GM19035 (cell line): Measurements from ENCODE around the gene CEP85.
A peak's percentile ranks its signal among the peaks of the same experiment; 100 is the strongest.

Experiments used
- ATAC-seq: cut with Tn5 transposase; IDR thresholded peaks from one replicate; pipeline ENCODE4 v1.9.1; 2021; ENCODE audit not compliant: unreplicated experiment

The CEP85 gene

GRCh38 chr1:26315874-26316850 is 82.2 kb downstream of the CEP85 start:
- ATAC-seq: no peak

GRCh38 chr1:26317146-26317545 is 83.1 kb downstream of the CEP85 start:
- no peak for ATAC-seq

DNA sequence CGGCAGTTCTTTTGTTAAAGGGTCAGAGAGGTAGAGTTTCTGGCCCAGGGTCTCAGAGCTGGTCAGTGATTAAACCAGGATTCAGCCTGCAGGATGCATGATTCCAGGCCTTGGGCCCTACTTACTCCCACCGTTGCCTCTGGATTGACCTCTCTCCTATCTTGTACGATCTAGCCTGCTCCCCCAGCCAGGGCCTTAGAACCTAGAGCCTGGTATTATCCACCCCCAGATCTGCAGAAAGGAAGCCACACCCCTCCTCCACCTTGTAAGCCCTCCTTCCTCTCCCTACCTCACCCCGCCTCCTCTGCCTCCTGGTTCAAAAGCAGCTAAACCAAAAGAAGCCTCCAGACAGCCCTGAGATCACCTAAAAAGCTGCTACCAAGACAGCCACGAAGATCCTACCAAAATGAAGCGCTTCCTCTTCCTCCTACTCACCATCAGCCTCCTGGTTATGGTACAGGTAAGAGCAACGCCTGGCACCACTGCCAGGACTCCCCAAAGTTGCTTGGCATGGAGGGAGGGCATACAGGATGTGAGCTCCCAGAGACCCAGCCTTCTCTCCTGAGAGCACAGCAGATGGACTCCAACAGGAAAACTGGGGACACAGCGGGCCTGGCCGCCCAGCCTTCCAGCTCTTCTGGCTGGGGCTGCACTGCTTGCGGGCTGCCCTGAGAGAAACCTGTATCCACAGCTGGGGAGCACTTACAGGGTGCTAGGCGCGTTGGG is 83.8 kb downstream of the CEP85 start, which contains the start of gene CD52:
Gene CD52 (plus strand): TSS at position 347 of the 726 bp plus-strand sequence. CDS start 60 bp downstream, at position 407.
- ATAC-seq: peak; percentile 40

DNA sequence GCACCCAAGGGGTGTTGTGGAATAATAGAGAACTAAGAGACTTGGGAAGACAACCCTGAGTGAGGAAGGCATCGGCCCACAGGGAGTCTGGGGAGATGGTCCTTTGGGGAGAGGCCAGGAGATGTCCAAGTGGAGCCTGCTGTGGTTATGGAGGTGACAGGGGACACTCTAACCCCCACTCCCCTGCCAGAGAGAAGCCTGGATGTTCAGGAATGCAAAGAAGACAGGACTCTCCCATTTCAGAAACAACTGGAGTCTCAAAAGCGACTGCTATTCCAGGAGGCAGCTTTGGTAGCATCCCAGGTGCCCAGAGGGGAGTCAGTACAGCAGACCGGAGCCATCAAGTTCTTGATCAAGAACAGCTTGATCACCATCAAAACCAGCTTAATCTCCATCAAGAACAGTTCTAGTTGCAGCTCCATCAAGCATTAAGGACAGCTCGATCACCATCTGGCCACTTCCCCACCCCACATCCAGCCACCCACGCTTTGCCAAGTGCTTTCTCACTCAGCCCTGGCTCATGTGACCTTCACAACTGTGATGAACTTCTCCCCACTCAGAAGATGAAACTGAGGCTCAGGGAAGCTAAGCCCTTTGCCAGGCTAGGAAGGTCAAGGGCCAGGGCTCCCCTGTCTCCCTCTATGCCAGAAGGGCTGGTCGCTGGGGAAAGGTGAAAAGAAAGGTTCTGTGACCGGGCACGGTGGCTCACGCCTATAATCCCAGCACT is 84.5 kb downstream of the CEP85 start:
- no peak for ATAC-seq

DNA sequence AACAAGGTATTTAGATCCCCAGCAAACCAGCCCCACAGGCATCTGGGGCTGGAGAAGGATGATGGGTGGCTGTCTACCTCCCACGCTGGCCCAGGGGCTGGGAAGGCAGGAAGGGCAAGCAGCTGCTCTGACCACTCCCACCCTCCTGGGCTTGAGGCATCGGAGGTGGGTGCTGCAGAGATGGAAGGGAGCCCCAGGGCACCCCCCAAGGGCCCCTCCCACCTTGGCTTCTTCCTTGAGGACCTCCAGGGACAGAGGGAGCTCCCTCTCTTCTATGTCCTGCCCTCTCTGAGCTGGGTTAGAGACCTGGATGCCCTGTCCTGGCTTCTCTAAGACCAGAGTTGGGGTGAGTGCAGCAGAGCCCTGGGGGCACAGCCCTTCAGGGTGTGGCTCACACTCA is 86.9 kb downstream of the CEP85 start:
- ATAC-seq: no peak

- ATAC-seq: no peak
Measured at GRCh38 chr1:26321315-26322041, 87.5 kb downstream of the CEP85 start.

GRCh38 chr1:26322042-26322331 is 88.0 kb downstream of the CEP85 start:
- no peak for ATAC-seq

DNA sequence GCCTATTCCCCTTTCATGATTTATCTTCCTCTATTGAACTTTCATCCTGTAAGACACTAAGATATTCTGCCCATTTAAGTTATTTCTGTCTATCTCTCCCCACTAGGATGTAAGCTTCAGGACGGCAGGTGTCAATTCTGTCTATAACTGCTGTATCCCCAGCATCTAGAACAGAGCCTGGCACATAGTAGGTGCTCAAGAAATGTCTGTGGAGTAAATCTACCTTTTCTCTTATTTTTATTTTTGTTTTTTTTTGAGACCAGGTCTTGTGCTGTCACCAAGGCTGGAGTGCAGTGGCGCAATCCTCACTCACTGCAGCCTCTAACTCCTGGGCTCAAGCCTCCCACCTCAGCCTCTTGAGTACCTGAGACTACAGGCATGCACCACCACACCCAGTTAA is 89.4 kb downstream of the CEP85 start:
- ATAC-seq: no peak

DNA sequence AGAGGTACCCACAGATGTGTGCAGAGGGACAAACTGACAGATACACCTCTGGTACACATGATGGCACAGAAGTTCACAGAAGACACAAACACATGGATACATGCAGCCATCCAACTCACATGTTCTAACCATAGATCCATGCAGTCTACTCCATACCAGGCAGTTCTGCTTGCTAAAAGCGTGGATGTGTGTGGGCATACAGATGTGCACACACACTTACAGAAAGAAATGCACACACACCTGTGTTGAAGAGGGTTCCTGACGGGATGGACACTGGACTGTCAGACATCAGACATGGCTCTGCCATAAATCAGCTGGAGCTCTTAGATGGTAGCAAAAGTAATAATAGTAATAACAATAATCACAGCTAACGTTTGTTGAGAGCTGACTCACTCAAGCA is 90.5 kb downstream of the CEP85 start:
- no peak for ATAC-seq

DNA sequence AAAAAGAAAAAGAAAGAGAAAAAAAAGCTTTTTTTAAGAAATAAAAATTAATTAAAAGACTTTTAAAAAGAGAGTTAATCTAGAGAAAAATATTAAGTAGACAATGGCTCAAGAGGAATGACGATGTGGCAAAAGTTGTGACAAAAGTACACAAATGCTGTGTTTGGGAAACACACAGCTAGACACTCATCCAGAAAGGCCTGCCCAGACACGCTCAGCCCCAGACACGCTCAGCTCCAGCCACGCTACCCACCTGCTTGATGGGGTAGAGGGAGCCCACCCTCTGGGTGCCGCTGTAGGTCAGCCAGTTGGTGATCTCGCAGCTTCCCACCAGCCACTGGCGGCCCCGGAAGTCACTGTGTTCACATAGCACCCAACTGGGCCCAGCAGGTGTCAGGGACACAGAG is 94.0 kb downstream of the CEP85 start:
- no peak for ATAC-seq
